HG03175 (cell line): Measurements from ENCODE around the gene OSBPL3.
A peak's percentile ranks its signal among the peaks of the same experiment; 100 is the strongest.

Experiments
- ATAC-seq: cut with Tn5 transposase; IDR thresholded peaks from one replicate; pipeline ENCODE4 v1.9.1; 2021; ENCODE audit warnings: mild to moderate bottlenecking, moderate library complexity; ENCODE audit not compliant: unreplicated experiment

The OSBPL3 gene

DNA sequence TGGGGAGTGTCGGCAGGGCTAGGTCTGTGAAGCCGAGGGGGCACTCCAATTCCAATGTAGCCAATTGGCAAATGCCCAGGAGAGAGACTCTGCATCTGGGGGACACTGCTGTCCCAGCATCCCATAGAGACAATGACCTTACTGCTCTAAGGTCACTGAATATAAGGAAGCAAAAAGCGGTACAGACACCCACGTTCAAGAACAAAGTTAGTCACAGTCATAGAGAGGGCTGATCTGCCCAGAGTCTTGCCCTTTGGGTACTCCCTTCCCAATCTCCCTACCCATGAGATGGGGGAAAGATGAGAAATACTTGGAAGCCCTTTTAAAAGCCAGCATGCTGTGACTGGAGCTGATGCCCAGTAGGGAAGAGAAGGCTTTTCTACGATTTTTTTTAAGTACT lies 146.4 kb downstream of the OSBPL3 start:
- ATAC-seq, result no peak

DNA sequence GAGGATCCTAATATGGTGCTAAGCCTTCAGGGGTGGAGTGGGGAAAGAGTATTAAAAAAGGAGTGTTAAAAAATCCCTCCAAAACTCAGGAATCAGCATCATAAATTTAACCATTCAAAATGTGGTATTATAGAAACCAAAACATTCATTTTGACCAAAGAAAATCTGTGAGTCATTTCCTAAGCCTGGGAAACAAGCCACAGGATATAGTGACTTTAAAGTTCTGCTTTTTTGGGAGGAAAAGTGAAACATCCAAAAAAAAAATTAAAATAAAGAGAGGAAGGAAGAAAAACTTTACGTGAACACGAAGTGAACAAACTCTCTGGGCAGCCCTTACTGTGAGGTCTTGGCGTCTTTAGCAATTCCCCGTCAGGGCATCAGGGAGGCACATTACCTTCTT lies 148.7 kb downstream of the OSBPL3 start:
- ATAC-seq, result no peak

DNA sequence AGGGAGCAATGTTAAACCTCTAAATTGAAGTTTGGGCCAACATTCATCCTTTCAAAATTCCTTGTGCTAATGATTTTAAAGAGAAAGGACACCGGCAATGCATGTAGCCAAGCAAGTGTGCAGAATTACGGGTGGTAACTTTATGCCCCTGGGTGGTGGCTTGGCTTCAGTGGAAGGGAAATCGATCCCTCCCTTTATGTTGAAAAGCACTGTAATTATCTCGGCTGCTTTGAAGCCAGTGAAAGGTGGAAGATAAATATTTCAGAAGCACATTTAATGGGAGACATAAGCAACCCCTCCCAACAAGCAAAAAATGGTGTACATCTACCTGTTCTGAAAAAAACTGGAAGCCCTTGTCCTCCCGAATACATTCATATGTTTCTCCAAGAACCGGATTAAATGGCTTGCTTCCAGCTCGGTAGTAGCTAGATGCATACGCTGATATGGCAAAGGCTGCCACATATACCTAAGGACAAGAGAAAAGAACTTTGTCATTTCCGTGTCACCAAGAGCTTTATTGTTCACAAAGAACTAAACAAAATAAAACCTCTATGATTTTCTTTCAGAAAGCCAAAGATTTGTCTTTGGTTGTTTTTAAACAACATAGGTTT lies 149.4 kb downstream of the OSBPL3 start:
- no peak for ATAC-seq

DNA sequence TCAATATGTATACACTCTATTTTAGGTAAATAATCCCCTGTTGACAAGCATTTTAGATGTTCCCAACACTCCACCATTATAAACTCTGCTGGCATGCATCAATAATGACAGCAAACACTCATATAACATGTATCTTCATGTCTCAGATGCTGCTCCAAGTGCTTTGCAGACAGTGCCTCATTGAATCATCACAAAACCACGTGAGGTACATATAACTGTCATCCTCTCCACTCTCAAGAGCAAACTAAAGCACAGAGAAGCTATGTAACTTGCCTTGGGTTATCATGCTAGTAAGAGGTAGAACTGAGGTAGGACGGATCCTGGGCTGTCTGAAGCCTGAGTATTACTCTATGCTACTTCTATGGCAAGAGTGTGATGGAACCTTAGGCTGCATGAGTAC lies 150.2 kb downstream of the OSBPL3 start:
- ATAC-seq, result no peak

DNA sequence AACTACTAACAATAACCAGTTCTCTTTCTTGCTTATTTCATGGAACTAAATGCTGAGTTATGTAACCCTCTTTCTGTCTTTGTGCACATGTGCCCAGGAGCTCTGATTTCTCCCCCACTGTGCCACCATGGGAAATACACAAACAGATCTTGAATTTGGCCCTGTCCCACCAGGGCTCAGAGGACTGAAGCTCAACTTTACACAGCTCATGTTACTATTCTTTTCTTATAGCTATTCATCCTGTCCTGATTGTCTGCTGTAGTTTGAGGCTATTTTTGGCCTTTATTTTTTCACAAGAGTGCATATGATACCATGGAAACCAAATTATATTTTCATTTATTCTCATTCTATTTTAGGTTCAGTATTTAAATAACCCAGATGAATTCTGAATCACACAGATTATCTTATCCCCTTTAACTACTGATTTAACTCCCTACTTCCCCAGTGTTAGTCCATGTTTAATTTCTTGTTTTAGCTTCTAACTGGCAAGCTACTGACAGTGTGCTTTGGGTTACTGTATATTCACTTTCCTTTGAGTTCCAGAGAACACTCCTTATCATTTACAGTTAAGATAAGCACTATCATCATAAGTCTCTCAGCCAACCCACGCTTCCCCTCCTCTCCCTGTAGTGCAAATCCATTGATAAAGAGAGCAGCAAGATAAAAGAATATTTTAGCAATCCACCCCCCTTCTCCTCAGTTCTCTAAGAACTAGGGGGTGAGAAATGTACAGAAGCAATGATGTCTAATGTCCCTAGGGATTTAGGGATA lies 150.9 kb downstream of the OSBPL3 start:
- no peak for ATAC-seq

DNA sequence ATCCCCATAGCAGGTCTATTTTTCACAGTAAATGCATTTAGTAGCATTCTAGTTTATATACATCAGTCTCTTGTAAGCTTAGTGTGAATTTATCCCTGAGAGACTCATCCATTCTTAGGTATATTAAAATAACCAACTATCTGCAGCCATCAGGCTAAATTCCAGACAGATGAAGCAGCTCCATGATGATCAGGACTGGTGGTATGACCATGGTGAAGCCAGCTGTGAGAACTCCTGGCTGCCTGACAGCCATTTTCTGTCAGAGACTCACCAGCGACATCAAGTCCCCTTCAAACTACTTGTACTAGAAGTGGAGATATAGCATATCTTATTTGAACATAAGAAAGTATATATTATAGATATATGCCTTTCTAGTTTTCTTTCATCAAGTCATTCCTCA lies 152.4 kb downstream of the OSBPL3 start:
- no peak for ATAC-seq

DNA sequence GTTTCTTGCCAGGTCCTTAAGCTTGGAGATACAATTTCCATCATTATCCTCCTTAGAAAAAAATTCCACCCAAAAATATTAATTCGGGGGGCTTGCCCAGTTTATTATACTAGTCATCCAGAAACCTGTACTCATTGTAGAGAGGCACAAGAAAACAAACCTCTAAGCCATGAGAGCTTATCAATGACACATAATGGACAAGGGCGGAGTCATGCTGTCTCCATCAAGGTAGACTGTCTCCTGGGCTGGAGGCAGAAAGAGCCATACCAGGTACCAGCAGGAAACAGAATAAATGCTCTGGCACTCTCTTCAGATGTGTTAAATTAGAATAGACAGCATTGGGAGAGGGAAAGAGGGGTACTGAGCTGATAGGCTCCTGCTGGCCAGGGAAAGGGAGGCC lies 153.0 kb downstream of the OSBPL3 start:
- no peak for ATAC-seq

DNA sequence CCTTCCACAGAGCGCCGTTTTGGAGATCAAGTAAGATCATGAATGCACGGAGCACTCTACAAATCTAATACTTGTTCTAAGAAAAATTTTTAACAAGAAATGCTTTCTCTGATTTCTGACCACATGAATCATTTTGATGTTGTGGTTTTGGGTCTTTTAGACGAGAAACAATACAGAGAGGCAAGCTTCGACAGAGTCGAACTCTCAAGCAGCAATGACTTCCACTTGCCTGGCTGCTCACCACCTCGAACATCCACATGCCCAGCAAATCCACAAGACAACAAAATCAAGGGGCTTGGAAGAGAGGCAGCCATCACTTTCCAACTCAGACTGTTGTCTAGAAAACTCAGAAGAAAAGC lies 153.3 kb downstream of the OSBPL3 start:
- no peak for ATAC-seq

DNA sequence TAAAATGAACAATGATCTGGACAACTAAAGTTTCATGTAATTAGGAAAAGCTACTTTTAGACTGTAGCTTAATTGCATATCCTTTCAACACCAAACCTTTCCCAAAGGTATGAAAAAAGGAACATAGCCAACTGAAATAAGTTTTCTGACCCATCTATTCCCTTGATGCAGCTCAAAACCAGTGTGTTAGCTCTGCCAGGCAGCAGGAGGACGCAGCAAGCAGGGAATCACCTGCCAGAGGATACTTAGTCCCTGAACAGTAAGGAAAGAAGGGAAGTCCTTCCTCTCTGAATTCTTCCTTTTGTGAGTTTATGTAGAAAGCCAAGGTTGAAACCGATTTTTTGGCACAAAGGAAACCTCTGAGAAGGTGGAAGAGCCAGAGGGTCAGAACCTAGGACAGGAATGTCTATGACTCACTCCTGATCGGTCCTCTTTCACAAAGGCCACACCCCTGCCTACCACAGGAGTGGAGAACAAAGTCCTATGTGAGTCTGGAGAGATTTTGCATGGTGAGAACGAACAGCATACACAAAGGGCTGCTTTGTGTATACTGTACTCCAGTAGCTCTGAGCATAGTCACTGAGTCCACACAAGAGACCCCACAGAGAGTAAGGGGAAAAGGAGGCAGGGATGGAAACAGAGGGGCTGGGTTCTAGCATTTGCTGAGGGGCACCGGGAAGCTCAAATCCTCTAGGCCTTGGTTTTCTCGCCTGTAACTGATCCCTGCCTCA lies 153.9 kb downstream of the OSBPL3 start:
- no peak for ATAC-seq

DNA sequence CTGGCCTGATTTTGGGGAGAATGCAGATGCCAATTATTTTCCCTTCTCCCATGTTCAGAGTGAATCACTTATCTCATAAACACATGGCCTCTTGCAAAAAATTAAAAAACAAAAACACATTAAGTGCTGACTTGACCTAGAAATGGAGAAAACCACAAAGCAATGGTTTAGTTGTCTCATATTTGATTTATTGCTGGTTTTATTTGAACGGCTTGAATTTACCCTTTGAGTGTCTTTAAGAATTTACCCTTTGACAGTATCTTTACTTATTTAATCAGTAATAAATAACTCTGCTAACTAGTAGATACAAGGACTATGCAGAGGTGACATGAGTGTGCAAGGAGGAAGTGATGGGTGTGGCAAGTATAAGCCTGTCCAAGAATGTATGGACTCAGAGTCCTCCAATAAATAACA lies 154.6 kb downstream of the OSBPL3 start:
- no peak for ATAC-seq

DNA sequence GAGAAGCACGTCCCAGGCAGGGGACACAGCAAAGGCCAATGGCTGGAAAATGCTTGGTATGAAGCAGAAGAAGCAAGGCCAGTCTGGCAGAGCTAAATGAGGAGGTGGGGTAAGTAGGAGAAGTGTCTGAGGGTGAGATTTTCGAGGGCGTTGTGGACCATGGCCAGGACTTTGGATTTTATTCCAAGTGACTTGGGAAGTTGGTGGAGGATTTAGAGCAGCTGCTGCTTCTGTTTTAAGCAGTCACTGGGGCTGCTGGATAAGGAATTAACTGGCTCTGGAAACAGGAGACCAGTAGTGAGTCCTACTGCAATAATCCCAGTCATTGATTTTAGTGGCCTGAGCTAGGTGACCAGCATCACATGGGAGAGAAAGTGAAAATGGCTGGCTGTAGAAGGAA lies 155.1 kb downstream of the OSBPL3 start:
- no peak for ATAC-seq

DNA sequence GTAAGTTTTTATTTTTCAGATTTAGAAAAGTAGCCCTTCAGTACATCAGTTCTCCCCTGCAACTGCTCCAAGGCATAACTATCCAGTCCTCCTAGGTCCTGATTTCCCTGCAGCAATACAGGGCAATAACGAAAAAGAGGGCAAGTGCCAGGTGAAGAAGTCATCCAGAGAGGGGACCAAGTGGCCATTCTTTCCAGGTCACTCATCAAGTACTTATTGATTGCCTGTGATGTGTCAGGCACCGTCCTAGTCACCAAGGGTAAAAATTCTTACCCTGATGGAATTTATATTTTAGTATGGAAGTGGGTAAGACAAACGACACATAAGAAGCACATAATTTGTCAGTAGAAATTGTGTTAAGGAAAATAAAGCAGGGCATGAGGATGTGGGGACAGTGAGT lies 155.6 kb downstream of the OSBPL3 start:
- ATAC-seq, result no peak

DNA sequence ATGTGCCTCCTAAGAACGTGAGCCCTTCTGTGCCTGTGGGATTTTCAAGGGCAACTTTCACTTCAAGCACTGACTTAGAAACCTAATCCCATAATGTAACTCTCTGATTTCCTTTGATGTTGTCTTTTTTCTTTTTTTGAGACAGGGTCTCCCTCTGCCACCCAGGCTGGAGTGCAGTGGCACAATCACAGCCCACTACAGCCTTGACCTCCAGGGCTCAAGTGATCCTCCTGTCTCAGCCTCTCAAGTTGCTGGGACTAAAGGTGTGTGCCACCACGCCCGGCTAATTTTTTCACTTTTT lies 158.3 kb downstream of the OSBPL3 start:
- ATAC-seq, result no peak

DNA sequence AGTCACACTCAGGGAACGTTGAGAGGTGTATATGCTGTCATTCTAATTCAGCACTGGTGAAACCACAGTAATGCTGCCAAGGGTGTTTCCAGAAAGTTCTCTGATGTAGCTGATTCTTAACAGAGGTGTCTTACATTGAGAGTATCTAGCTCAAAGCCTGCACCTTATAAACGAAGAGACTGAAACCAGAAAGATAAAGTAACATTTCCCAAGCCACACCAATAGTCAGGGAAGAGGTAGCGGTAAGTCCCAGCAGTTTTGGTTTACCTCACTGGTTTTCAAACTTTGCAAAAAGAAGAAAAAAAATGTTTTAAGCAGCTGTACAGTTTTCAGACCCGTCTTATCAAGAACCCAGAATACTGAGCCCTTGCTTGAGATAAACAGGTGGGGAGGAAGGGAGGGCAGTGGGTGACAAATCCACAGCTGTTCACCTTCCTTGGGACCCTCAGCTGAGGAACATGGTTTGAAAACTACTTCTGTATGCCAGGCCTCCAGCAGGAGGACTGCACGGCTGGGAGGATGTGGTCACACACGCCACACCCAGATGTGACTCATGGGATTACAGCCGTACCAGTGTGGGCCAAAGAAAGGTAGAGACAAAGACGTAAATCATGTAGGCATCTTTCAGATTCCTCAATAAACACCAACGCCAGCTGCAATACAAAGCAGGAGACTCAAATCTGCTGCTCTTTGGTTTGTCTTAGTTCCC lies 158.8 kb downstream of the OSBPL3 start:
- peak; percentile 83 for ATAC-seq

DNA sequence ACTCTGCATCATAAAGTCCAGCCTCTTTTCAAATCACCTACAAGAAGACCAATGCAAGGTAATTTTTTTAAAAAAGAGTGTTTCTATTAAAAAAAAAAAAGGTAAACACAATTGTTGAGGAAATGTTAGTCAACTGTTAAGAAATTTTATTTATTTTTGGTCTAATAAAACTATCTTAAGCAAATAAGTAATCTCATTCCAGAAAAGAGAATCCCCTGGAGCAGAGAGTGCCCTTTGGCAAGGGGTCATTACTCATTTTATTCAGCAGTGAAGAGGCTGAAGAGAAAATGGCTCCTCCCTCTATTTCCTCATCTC lies 159.3 kb downstream of the OSBPL3 start:
- ATAC-seq, result no peak

DNA sequence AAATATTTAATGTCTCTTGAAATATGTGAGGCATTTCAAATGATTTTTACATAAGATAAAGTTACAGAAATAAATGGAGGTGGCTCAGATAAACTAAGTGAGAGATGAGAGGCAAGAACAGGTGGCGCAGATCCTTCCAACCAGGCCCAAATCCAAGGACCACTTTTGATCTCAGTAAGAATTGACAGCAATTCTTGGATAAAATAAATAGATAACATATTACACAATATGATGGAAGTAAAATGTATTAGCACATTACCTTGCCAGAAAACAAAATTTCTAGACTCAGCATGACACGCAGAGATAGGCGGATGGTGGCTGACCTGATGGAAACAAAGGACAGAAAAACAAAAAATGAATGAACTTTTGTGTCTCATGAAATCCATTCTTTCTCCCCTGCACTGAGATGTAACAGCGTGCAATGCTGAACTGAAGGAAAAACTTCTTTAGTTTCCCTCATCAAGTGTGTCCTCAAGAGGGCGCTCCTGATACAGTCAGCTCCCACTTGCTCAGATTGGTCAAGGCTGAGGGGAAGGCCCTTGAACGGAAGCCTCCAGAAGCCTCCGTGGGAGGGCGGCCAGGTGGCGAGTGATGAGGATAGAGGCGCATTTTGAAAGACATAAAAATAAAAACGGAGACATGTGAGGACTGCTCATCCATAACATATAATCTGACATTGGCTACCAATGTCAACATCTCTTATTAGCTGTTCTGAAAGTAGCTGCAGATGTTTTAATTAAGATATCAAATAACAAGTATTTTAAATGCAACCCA lies 159.9 kb downstream of the OSBPL3 start:
- ATAC-seq, result peak; percentile 76

DNA sequence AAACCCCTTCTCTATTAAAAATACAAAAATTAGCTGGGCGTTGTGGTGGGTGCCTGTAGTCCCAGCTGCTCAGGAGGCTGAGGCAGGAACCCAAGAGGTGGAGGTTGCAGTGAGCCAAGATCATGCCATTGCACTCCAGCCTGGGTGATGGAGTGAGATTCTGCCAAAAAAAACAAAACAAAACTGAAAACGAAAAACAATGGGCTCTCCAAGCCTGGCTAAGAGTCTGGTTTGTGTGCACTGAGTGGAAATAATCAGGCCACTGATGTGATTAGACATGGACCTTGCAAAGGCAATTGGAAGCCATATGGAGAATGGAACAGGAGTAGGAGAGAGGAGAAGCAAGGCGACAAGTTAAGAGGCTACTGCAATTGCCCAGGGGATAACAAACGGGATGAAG lies 162.6 kb downstream of the OSBPL3 start:
- no peak for ATAC-seq

DNA sequence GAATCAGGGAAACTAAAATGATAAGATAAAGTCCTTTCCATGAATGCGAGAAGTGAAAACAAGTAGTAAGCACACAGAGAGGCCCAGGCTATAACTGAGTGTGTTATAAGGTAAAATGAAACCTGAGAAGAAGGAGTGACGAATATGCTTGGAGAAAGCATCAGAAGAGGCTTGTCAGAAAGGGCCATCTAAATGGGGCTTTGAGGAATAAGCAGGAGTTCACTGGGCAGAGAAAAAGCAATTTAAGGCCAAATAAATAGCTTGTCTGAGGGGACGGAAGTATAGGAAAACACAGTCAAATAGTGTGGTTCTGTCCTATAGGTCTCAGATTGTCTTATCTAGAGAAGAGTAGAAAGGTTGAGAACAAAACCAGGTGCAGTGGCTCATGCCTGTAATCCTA lies 163.1 kb downstream of the OSBPL3 start:
- no peak for ATAC-seq

DNA sequence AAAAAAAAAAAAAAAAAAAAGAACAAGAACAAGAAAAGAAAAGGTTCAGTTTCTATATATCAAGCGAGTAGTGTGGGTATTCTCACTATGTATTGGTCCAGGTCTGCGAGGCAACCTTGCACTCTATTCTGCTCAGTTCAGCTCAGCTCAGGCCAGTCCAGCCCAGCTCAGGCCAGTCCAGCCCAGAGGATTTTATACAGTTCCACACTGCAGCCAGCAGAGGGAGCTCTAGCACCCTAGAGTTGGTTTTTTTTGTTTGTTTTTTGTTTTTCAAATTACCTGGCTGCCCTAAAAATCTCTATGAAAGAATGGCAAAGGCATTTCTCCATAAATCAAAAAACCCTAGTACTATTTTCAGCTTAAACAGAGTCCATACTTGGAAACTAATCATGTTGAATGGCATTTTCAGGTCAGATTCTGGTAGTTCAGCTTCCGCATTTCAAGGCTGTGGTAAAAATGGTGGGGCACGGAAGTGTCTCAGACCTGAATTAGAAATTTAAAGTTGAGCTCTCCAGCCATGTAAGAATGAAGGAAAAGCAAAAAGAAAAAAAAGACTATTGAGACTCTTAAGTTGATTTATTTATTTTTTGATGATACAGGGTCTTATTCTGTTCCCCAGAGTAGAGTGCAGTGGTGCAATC lies 167.6 kb downstream of the OSBPL3 start:
- ATAC-seq, result peak; percentile 60

DNA sequence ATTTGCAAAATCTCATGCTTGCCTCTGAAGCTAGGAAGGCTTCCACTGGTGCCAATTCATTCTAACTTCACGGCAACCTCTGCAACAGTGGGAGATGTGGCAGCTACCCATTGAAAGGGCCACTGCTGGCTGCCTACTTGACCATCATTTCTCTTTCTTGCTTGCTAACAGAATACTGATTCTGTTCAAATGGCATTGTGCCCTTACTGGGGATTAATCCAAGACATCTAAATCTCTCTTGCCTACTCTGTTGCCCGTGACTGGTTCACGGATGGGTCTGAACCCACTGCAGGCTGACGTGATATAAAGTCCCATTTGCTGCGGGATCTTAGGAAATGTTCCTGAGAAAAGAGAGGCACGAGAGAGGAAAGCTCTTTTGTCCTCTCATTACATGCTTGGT lies 171.5 kb downstream of the OSBPL3 start:
- no peak for ATAC-seq

DNA sequence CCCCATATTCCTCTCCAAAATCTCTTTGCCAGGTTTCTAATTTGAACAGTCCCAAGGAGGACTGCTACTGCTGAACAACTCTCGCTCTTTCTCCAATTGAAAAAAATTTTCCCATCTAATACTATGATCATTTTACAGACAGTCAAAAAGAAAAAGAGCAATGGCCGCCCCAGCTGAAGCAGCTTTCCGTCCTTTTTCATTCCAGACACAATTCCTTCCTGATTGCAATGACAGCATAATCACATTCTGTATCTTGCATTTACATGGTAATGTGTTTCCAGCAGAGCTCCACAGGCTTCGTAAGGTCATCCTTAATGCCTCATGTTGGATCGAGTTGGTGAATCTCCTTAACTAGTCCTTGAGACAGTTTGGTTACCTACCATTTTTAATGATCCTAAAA lies 177.7 kb downstream of the OSBPL3 start:
- ATAC-seq, result no peak
